Subcutaneous adipose tissue (tissue), 4 donors: Measurements from ENCODE around the gene STX18. TPM values are rescaled to one million over a fixed set of nuclear protein-coding genes. Genes with fewer than 3 reads are reported as not detected.

Experiments
- total RNA-seq, 4 donors: library from RNA; depleted of rRNA; stranded (reverse); fragments of >200 nt; gene quantifications; one replicate each; pipeline ENCODE4 v1.1.0, GENCODE V29; 2016
- TF ChIP-seq, protein P1 (sequence below): fragments of 450-650 bp; IDR thresholded peaks from one replicate; pipeline ENCODE4 v1.5.1; 2016; ENCODE audit warnings: low read depth, mild to moderate bottlenecking, control low read depth, antibody characterized with exemption, moderate library complexity

STX18 gene
- total RNA-seq, 4 donors from 2014 or later = 17.0 to 29.2 (median 21.6) TPM

- TF ChIP-seq, protein P1, sequence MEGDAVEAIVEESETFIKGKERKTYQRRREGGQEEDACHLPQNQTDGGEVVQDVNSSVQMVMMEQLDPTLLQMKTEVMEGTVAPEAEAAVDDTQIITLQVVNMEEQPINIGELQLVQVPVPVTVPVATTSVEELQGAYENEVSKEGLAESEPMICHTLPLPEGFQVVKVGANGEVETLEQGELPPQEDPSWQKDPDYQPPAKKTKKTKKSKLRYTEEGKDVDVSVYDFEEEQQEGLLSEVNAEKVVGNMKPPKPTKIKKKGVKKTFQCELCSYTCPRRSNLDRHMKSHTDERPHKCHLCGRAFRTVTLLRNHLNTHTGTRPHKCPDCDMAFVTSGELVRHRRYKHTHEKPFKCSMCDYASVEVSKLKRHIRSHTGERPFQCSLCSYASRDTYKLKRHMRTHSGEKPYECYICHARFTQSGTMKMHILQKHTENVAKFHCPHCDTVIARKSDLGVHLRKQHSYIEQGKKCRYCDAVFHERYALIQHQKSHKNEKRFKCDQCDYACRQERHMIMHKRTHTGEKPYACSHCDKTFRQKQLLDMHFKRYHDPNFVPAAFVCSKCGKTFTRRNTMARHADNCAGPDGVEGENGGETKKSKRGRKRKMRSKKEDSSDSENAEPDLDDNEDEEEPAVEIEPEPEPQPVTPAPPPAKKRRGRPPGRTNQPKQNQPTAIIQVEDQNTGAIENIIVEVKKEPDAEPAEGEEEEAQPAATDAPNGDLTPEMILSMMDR = no peak
Observed at GRCh38 chr4:4425696-4426095, 116.2 kb downstream of the STX18 start.

GRCh38 chr4:4425119-4425690 is 116.6 kb downstream of the STX18 start:
- TF ChIP-seq, protein P1 = no peak

DNA sequence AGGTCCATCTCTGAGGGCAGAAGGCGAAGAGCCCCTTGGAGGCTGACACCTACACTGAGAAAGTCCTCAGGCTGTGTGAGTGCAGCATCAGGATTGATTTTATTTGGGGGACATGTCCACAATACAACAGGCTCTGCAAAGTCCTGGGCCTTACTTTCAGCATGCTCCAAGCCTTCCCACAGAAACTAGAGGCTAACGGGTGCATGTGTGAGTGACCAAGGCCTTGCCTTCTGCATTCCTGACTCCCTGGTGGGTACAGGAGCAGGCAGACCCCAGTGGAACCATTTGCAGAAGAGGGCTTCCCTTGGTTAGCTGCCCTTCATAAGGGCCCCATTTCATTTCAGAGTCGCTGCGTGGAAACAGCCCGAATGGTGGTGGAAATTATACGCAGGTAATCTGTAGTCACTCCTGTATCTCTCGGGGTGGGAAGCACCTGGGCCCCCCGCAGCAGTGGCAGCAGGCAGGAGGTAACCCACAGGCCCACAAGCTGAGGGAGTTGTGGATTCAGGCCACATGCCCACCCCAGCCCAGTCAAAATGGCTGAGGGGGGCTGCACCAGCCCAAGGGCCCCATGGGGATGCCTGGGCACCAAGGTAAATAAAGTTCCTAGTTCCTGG is 117.2 kb downstream of the STX18 start:
- TF ChIP-seq, protein P1 = no peak

DNA sequence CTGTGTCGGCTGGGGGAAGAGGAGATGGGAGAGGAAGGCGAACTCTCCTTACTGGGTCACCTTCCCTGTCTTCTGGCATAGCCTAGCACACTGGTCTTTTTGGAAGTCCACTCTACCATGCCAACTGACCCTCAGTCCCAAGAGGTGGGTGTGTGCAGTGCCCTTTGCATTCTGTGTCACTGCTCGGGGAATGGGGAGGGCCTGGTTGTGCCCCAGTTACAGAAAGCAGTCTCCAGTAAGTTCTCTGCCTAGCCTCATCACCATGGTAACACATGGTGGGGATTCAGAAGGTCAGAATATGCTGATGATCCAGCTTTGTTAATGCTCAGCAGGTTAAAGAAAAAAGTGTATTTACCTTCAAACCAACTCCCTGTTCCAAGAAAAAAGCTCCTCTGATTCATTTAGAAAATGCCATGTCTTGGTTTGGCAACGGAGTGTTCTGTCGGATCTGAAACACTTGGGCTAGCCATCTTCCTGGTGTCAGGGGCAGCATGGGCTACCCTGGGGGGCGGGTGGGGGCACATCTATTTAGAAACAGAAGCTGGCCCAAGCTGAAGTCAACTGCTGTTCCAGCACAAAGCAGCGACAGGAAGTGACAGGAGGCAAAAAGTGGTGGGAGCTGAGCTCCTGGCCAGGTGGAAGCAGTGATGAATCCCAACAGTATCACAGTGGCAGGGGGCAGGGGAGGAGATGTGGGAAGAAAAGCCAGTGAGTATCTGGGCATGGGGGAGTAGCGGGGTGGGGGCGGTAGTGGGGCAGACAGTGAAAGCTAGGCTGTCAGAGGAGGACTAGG is 117.9 kb downstream of the STX18 start:
- TF ChIP-seq, protein P1 = no peak

DNA sequence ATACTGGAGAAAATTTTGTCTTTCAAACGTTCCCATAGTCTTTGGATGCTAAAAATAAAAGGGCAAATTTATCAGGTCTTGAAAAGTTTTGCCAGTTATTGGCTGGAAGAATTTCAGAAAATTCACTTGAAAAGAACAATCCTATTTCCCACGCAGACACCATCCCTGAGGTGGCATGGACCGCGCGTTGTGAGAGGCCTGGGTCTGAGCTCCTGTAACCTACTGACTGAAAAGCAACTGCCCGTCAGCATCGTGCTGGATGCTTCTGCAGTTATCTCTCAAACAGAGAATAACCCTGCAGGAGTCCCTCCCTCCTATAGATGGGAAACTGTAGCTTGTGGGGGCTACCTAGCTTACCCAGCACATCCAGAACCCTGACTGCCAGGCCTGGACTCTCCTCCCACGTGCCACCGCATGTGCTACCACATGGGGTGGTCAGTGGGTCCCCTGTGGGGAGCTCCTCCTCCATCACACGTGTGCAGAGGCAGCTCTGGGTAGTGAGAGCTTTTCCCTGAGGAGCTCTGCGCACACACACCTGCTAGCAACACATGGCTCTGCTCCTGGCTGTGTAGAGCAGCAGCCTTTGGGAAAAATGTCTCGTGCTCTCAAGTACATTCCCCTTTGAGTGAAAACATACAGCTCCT is 118.9 kb downstream of the STX18 start:
- TF ChIP-seq, protein P1 = no peak

- TF ChIP-seq, protein P1 = no peak
Observed at GRCh38 chr4:4421356-4421755, 120.5 kb downstream of the STX18 start.

GRCh38 chr4:4420421-4420820 is 121.4 kb downstream of the STX18 start:
- TF ChIP-seq, protein P1 = no peak
